ENCODE results near the gene PTGDS. TPM values are rescaled to one million over a fixed set of nuclear protein-coding genes. Genes with fewer than 3 reads are reported as not detected.

Gene PTGDS
- total RNA-seq, 1 experiment from 2014 or later, result not detected

- no peak for DNase-seq
- no TSS peak for BruUV-seq (replicated peaks)
- Mint-ChIP-seq H3K27ac (ENCODE audit: unreplicated experiment) (no peak overlapping the region), H3K4me1 (ENCODE audit: low read depth, unreplicated experiment) (no peaks in the 10 kb centered on the region), H3K4me3 (ENCODE audit: low read depth, unreplicated experiment) (peak overlapping the region; percentile 9), H3K27me3 (ENCODE audit: unreplicated experiment) (no peaks in the 10 kb centered on the region), H3K9me3 (ENCODE audit: low read depth, unreplicated experiment) (no peaks in the 10 kb centered on the region), H3K36me3 (ENCODE audit: insufficient read depth, unreplicated experiment) (no peaks in the 10 kb centered on the region)
- CTCF ChIA-PET, result interaction anchor here (0.6 to 1.5 kb wide), 3 partner anchors 18 to 151 kb away, joined by 3 to 8 read pairs (median 3); partner anchors contain the start of gene CLIC3
- intact Hi-C loops (cut with micrococcal nuclease; ENCODE audit: unreplicated experiment), result no loop called here
- no peak for TF ChIP-seq CTCF (IDR thresholded peaks at IDR 0.05; ENCODE audit: unreplicated experiment)
These were observed 357 bp downstream of the PTGDS start for GRCh38 chr9:136977649-136978072.

GRCh38 chr9:136978073-136978864 is 965 bp downstream of the PTGDS start:
- Mint-ChIP-seq H3K4me3 (ENCODE audit: low read depth, unreplicated experiment) (peak overlapping the region; percentile 9), H3K4me1 (ENCODE audit: low read depth, unreplicated experiment) (no peaks in the 10 kb centered on the region), H3K27ac (ENCODE audit: unreplicated experiment) (no peak overlapping the region), H3K9me3 (ENCODE audit: low read depth, unreplicated experiment) (no peaks in the 10 kb centered on the region), H3K27me3 (ENCODE audit: unreplicated experiment) (peaks cover 1% of the 10 kb centered on the region), H3K36me3 (ENCODE audit: insufficient read depth, unreplicated experiment) (no peaks in the 10 kb centered on the region)
- no peak for TF ChIP-seq CTCF (IDR thresholded peaks at IDR 0.05; ENCODE audit: unreplicated experiment)
- intact Hi-C loops (cut with micrococcal nuclease; ENCODE audit: unreplicated experiment), result no loop called here
- BruUV-seq (replicated peaks), result no TSS peak
- CTCF ChIA-PET, result interaction anchor here (0.6 to 1.5 kb wide), 3 partner anchors 18 to 152 kb away, joined by 3 to 8 read pairs (median 3); partner anchors contain the start of gene CLIC3
- DNase-seq, result peak; percentile 46

- Mint-ChIP-seq H3K36me3 (ENCODE audit: insufficient read depth, unreplicated experiment) (no peaks in the 10 kb centered on the region), H3K9me3 (ENCODE audit: low read depth, unreplicated experiment) (no peaks in the 10 kb centered on the region), H3K27ac (ENCODE audit: unreplicated experiment) (no peak overlapping the region), H3K27me3 (ENCODE audit: unreplicated experiment) (peaks cover 9% of the 10 kb centered on the region), H3K4me3 (ENCODE audit: low read depth, unreplicated experiment) (no peak overlapping the region), H3K4me1 (ENCODE audit: low read depth, unreplicated experiment) (no peaks in the 10 kb centered on the region)
- intact Hi-C loops (cut with micrococcal nuclease; ENCODE audit: unreplicated experiment), result no loop called here
- CTCF ChIA-PET, result interaction anchor here (1.5 kb wide), 1 partner anchor 17 kb away, joined by 8 read pairs; the partner anchor contains the start of gene CLIC3
- no peak for TF ChIP-seq CTCF (IDR thresholded peaks at IDR 0.05; ENCODE audit: unreplicated experiment)
- no TSS peak for BruUV-seq (replicated peaks)
- no peak for DNase-seq
These were observed 1.7 kb downstream of the PTGDS start for GRCh38 chr9:136978865-136979544.

GRCh38 chr9:136979769-136980587 is 2.7 kb downstream of the PTGDS start:
- intact Hi-C loops (cut with micrococcal nuclease; ENCODE audit: unreplicated experiment), result no loop called here
- H3K4me1 Mint-ChIP-seq (ENCODE audit: low read depth, unreplicated experiment), result no peaks in the 10 kb centered on the region
- H3K9me3 Mint-ChIP-seq (ENCODE audit: low read depth, unreplicated experiment), result no peaks in the 10 kb centered on the region
- CTCF ChIA-PET, result no interaction called here
- no peak for DNase-seq
- peaks cover 15% of the 10 kb centered on the region for H3K27me3 Mint-ChIP-seq (ENCODE audit: unreplicated experiment)
- H3K27ac Mint-ChIP-seq (ENCODE audit: unreplicated experiment), result no peak overlapping the region
- no peak overlapping the region for H3K4me3 Mint-ChIP-seq (ENCODE audit: low read depth, unreplicated experiment)
- no peak for TF ChIP-seq CTCF (IDR thresholded peaks at IDR 0.05; ENCODE audit: unreplicated experiment)
- H3K36me3 Mint-ChIP-seq (ENCODE audit: insufficient read depth, unreplicated experiment), result no peaks in the 10 kb centered on the region
- no TSS peak for BruUV-seq (replicated peaks)
